Esophagus squamous epithelium (tissue), 5 donors: Measurements from ENCODE around the gene MXD4. TPM values are rescaled to one million over a fixed set of nuclear protein-coding genes. Genes with fewer than 3 reads are reported as not detected.

Experiments used
- DNase-seq: peaks from one replicate; lab custom pipeline; 2025; lab: John Stamatoyannopoulos, UW
- H3K27ac ChIP-seq, 4 donors: fragments of 200-600 bp; sonication (generic); one replicate each; pipeline ENCODE4 v1.5.1; 2016 to 2019; ENCODE audit warnings: mild to moderate bottlenecking in 1 of 4
- H3K27me3 ChIP-seq, 4 donors: fragments of 200-600 bp; sonication (generic); 1 replicate in 3 of 4; 2 replicates in 1 of 4; pipeline versions ENCODE4 v1.5.1 to v1.6.0; 2017 to 2021; ENCODE audit warnings: antibody characterized with exemption in 1 of 4
- H3K36me3 ChIP-seq, 3 donors: fragments of 200-600 bp; sonication (generic); one replicate each; pipeline ENCODE4 v1.5.1; 2016 to 2019
- H3K4me1 ChIP-seq, 3 donors: fragments of 200-600 bp; sonication (generic); one replicate each; pipeline ENCODE4 v1.5.1; 2017 to 2019
- H3K4me3 ChIP-seq, 4 donors: fragments of 200-600 bp; sonication (generic); 1 replicate in 3 of 4; 2 replicates in 1 of 4; pipeline ENCODE4 v1.5.1; 2016 to 2019; ENCODE audit warnings: mild to moderate bottlenecking in 2 of 4, moderate library complexity in 1 of 4
- H3K9me3 ChIP-seq, 3 donors: fragments of 200-600 bp; sonication (generic); one replicate each; pipeline ENCODE4 v1.5.1; 2016 to 2019
- POLR2A ChIP-seq, 4 donors: fragments of 450-650 bp; IDR thresholded peaks; one replicate each; pipeline ENCODE4 v1.6.1; 2017; ENCODE audit warnings: antibody characterized with exemption in 4 of 4, mild to moderate bottlenecking in 4 of 4, moderate library complexity in 3 of 4
- WGBS, 2 donors: methylation state at CpG; one replicate each; pipeline ENCODE4 v1.1.5; 2018; 5-methylcytosine and 5-hydroxymethylcytosine counted together
- intact Hi-C: fragments of 100-400 bp; cut with DNase I; formaldehyde crosslinking; loops from one replicate; pipeline ENCODE4 v1.15.0; 2022
- total RNA-seq, 4 donors: library from RNA; depleted of rRNA; stranded (reverse); fragments of >200 nt; gene quantifications; one replicate each; pipeline ENCODE4 v1.1.0, GENCODE V29; 2016
- TF ChIP-seq, protein P1 (sequence below), 6 experiments: fragments of 450-650 bp in 4 of 6; fragments of 200-600 bp in 2 of 6; sonication (generic) in 2 of 6; IDR thresholded peaks; one replicate each; pipeline ENCODE4 v1.5.1; 2016 to 2019; ENCODE audit warnings: antibody characterized with exemption in 6 of 6, mild to moderate bottlenecking in 4 of 6, moderate library complexity in 4 of 6
- donor health status: DM: yes; HTN: yes; CAD: no.

The MXD4 gene
- total RNA-seq, 4 donors from 2014 or later = 12.9 to 32.2 (median 27.8) TPM

DNA sequence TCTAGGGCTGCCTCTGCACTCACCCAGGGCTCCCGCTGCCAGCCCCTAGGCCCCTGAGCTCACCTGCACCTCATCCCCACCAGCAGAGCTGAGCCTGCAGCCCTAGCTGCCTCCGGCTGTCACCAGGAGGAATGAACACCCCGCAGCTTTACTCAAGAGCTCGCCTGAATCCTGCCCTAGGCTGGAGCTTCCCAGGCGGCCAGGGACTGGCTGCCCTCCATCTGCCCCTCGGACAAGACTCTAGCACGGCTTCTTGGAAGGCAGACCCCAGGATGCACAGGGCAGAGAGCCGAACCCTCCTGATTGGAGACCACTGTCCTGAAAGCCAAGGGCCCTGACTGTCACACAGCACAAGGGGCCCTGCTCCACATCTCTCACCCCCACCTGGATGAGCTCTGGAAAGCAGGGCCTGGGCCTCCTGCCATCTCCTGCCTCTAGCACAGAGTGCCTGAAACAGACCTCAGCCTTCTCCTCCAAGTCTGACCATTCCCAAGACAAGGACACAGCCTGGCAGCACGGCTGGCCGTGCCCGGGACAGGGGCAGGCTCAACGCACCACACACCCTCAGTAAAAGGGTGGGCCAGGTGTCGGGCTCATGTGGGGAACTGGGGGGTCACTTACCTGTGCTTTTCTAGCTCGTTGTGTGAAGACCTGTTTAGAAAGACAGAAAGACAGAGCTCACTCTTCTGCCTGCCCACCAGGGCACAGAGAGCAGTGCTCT lies 4.4 kb downstream of the MXD4 start:
- Histone ChIP-seq H3K4me1 (peaks cover 53 to 84% (median 57%) of the 10 kb centered on the region in 3 donors), H3K27me3 (no peaks in the 10 kb centered on the region), H3K27ac (peak overlapping the region; percentile 74 to 98 (median 92)), H3K4me3 (no peak overlapping the region), H3K9me3 (no peaks in the 10 kb centered on the region), H3K36me3 (peaks cover 0 to 61% (median 2%) of the 10 kb centered on the region in 3 donors)
- no peak for DNase-seq
- TF ChIP-seq POLR2A (IDR thresholded peaks at IDR 0.05) = no peak
- TF ChIP-seq, protein P1, sequence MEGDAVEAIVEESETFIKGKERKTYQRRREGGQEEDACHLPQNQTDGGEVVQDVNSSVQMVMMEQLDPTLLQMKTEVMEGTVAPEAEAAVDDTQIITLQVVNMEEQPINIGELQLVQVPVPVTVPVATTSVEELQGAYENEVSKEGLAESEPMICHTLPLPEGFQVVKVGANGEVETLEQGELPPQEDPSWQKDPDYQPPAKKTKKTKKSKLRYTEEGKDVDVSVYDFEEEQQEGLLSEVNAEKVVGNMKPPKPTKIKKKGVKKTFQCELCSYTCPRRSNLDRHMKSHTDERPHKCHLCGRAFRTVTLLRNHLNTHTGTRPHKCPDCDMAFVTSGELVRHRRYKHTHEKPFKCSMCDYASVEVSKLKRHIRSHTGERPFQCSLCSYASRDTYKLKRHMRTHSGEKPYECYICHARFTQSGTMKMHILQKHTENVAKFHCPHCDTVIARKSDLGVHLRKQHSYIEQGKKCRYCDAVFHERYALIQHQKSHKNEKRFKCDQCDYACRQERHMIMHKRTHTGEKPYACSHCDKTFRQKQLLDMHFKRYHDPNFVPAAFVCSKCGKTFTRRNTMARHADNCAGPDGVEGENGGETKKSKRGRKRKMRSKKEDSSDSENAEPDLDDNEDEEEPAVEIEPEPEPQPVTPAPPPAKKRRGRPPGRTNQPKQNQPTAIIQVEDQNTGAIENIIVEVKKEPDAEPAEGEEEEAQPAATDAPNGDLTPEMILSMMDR (IDR thresholded peaks at IDR 0.05) = no peak
- 30 to 69% methylated on average over 2 of the region's 14 CpGs for WGBS, 2 donors
- intact Hi-C loops = loop anchor here (10.0 kb wide), 1 partner anchor 157 kb away; the partner anchor contains the start of genes CFAP99 and ZFYVE28

DNA sequence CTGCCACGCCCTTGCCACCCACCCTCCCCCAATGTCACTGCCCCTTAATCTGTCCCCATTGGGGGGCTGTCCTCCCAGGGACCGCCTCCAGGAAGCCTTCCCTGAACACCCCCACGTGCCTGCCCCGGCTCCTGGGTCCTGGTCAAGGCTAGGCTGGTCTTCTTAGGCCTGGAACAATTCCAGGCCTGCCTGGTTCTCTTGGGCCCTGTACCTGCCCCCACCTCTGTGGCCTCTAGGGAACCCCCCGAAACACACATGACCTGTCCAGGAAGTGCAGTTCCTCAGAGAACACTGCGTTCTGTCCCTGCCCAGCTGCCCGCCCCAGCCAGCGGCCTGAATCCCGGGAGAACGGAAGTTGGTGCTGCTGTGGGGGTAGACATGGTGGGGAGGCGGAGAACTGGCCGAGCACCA lies 5.1 kb downstream of the MXD4 start:
- Histone ChIP-seq H3K36me3 (peaks cover 0 to 69% (median 7%) of the 10 kb centered on the region in 3 donors), H3K27me3 (no peaks in the 10 kb centered on the region), H3K4me1 (peaks cover 53 to 82% (median 57%) of the 10 kb centered on the region in 3 donors), H3K27ac (peak overlapping the region; percentile 74 to 98 (median 92)), H3K9me3 (no peaks in the 10 kb centered on the region), H3K4me3 (peak overlapping the region in 1 of 4 donors; percentile 34)
- 76% methylated on average over 3 of the region's 12 CpGs; no CpG with 5 or more reads in 1 of the 2 donors for WGBS, 2 donors
- intact Hi-C loops = loop anchor here (10.0 kb wide), 1 partner anchor 158 kb away; the partner anchor contains the start of genes CFAP99 and ZFYVE28
- DNase-seq = no peak
- TF ChIP-seq, protein P1 (IDR thresholded peaks at IDR 0.05) = no peak
- no peak for TF ChIP-seq POLR2A (IDR thresholded peaks at IDR 0.05)

DNA sequence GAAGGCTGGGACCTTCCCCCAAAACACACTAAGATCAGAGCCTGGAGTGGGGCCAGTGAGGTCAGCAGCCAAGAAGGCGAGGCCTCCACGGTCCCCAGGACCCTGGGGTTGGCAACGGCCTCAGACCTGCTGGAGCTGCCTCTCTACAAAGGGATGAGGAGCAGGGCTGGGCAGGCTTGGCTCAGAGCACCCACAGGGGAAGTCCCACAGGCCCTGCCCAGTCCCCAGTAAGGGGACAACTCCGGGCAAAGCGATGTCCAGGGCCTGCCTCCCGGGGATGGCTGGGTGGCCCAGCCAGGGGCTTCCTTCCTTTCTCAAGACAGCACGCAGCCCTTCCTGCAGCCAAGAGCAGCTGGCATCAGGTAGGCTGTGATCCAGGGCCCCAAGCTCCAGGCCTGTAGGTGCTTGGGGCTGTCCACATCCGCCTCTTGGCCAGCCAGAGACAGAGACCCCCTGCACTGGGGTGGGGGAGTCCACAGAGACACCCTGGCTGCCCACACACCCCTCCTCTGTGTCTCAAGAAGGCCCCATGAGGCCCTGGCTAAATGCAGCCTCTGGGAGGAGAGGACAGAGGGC lies 5.7 kb downstream of the MXD4 start:
- peak overlapping the region in 1 of 4 donors; percentile 34 for H3K4me3 ChIP-seq
- TF ChIP-seq, protein P1 (IDR thresholded peaks at IDR 0.05) = no peak
- TF ChIP-seq POLR2A (IDR thresholded peaks at IDR 0.05) = no peak
- H3K27ac ChIP-seq = peak overlapping the region; percentile 74 to 98 (median 92)
- H3K36me3 ChIP-seq = peaks cover 0 to 74% (median 12%) of the 10 kb centered on the region in 3 donors
- DNase-seq = no peak
- H3K27me3 ChIP-seq = no peaks in the 10 kb centered on the region
- 35% methylated on average over 2 of the region's 8 CpGs; no CpG with 5 or more reads in 1 of the 2 donors for whole genome bisulfite sequencing, 2 donors
- intact Hi-C loops = loop anchor here (10.0 kb wide), 1 partner anchor 159 kb away; the partner anchor contains the start of genes CFAP99 and ZFYVE28
- H3K9me3 ChIP-seq = no peaks in the 10 kb centered on the region
- H3K4me1 ChIP-seq = peaks cover 53 to 82% (median 57%) of the 10 kb centered on the region in 3 donors

DNA sequence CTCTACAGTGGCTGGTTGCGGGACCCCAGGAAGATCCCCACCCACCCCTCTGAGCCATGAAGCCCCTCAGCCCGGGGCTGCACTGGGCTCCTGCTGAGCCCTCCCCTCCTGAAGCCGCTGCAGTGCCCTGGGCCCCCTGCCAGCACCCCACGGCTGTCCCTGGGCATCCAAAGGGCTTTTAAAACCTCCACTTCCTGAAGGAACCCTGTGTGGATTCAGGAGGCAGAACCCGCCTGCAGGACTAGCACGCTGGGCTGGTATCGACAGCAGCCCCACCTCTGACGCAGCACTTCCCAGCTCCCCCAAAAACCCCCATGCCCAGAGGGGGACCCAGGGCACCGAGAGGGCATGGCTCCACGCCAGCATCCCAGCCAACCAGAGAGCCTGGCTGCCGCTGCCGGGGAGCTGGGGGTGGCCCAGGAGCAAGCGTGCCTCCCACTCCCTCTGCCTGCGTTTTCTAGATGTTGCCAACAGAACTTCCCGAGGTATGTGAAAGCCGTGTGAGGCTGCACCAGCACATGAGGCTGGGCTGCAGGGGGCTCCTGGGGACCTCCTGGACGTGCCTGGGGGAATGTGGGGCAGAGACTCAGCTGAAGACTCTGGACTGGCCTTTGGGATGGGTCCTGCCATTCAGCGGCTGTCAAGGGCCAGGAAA lies 6.3 kb downstream of the MXD4 start:
- peaks cover 5 to 80% (median 18%) of the 10 kb centered on the region in 3 donors for H3K36me3 ChIP-seq
- 30 to 40% methylated on average over 1 to 2 of the region's 18 CpGs for WGBS, 2 donors
- H3K4me1 ChIP-seq = peaks cover 53 to 77% (median 53%) of the 10 kb centered on the region in 3 donors
- no peaks in the 10 kb centered on the region for H3K9me3 ChIP-seq
- peak overlapping the region; percentile 74 to 98 (median 92) for H3K27ac ChIP-seq
- intact Hi-C loops = loop anchor here (10.0 kb wide), 1 partner anchor 159 kb away; the partner anchor contains the start of genes CFAP99 and ZFYVE28
- H3K4me3 ChIP-seq = peak overlapping the region in 1 of 4 donors; percentile 34
- TF ChIP-seq, protein P1 (IDR thresholded peaks at IDR 0.05) = no peak
- no peak for TF ChIP-seq POLR2A (IDR thresholded peaks at IDR 0.05)
- no peaks in the 10 kb centered on the region for H3K27me3 ChIP-seq
- no peak for DNase-seq
